ENCODE results near the gene SUPV3L1. TPM values are rescaled to one million over a fixed set of nuclear protein-coding genes. Genes with fewer than 3 reads are reported as not detected.

SUPV3L1 gene
- total RNA-seq, 1 experiment from 2014 or later, result 55.3 TPM

GRCh38 chr10:69202332-69202731, 22.3 kb downstream of the SUPV3L1 start:
- DNase-seq (ENCODE audit: low spot score), result no peak
- TF ChIP-seq EZH2 (IDR thresholded peaks at IDR 0.05; ENCODE audit: borderline replicate concordance, low read depth, low read length, poor library complexity, severe bottlenecking), result no peak
- TF ChIP-seq CTCF (conservative IDR thresholded peaks at IDR 0.05; ENCODE audit: low read depth, low read length), result no peak
- no peaks in the 10 kb centered on the region for H3K27me3 ChIP-seq (replicated peaks; ENCODE audit: insufficient read depth, low read depth, low read length, poor library complexity)
- intact Hi-C loops (cut with micrococcal nuclease; ENCODE audit: unreplicated experiment), result no loop called here
- ChIA-PET POLR2A (ENCODE audit: low non-redundant PET) (no interaction called here), CTCF (no interaction called here)
- no peaks in the 10 kb centered on the region for H3K4me1 ChIP-seq (ENCODE audit: insufficient read depth, low read length, poor library complexity, severe bottlenecking)
- H3K9me3 ChIP-seq (ENCODE audit: low read depth, low read length, poor library complexity, severe bottlenecking), result no peaks in the 10 kb centered on the region
- H3K36me3 ChIP-seq (ENCODE audit: insufficient read depth, low read length, poor library complexity, severe bottlenecking), result peaks cover 28% of the 10 kb centered on the region
- H3K4me3 ChIP-seq (ENCODE audit: low read depth, low read length, poor library complexity, severe bottlenecking), result no peak overlapping the region
- no TSS peak for BruUV-seq (replicated peaks)
- no peak overlapping the region for H3K27ac ChIP-seq (ENCODE audit: low read depth, low read length, poor library complexity, severe bottlenecking)

GRCh38 chr10:69208761-69209160, 28.7 kb downstream of the SUPV3L1 start:
- H3K27me3 ChIP-seq (replicated peaks; ENCODE audit: insufficient read depth, low read depth, low read length, poor library complexity), result no peaks in the 10 kb centered on the region
- CTCF ChIA-PET, result no interaction called here
- no TSS peak for BruUV-seq (replicated peaks)
- H3K9me3 ChIP-seq (ENCODE audit: low read depth, low read length, poor library complexity, severe bottlenecking), result no peaks in the 10 kb centered on the region
- POLR2A ChIA-PET (ENCODE audit: low non-redundant PET), result no interaction called here
- DNase-seq (ENCODE audit: low spot score), result no peak
- no peak overlapping the region for H3K4me3 ChIP-seq (ENCODE audit: low read depth, low read length, poor library complexity, severe bottlenecking)
- peaks cover 3% of the 10 kb centered on the region for H3K4me1 ChIP-seq (ENCODE audit: insufficient read depth, low read length, poor library complexity, severe bottlenecking)
- no peak for TF ChIP-seq CTCF (conservative IDR thresholded peaks at IDR 0.05; ENCODE audit: low read depth, low read length)
- no peak for TF ChIP-seq EZH2 (IDR thresholded peaks at IDR 0.05; ENCODE audit: borderline replicate concordance, low read depth, low read length, poor library complexity, severe bottlenecking)
- intact Hi-C loops (cut with micrococcal nuclease; ENCODE audit: unreplicated experiment), result no loop called here
- no peak overlapping the region for H3K27ac ChIP-seq (ENCODE audit: low read depth, low read length, poor library complexity, severe bottlenecking)
- peaks cover 34% of the 10 kb centered on the region for H3K36me3 ChIP-seq (ENCODE audit: insufficient read depth, low read length, poor library complexity, severe bottlenecking)

GRCh38 chr10:69209787-69210484, 29.9 kb downstream of the SUPV3L1 start:
- no peak overlapping the region for H3K27ac ChIP-seq (ENCODE audit: low read depth, low read length, poor library complexity, severe bottlenecking)
- H3K4me3 ChIP-seq (ENCODE audit: low read depth, low read length, poor library complexity, severe bottlenecking), result no peak overlapping the region
- intact Hi-C loops (cut with micrococcal nuclease; ENCODE audit: unreplicated experiment), result no loop called here
- ChIA-PET CTCF (no interaction called here), POLR2A (ENCODE audit: low non-redundant PET) (no interaction called here)
- peaks cover 7% of the 10 kb centered on the region for H3K4me1 ChIP-seq (ENCODE audit: insufficient read depth, low read length, poor library complexity, severe bottlenecking)
- no peaks in the 10 kb centered on the region for H3K27me3 ChIP-seq (replicated peaks; ENCODE audit: insufficient read depth, low read depth, low read length, poor library complexity)
- no peaks in the 10 kb centered on the region for H3K9me3 ChIP-seq (ENCODE audit: low read depth, low read length, poor library complexity, severe bottlenecking)
- H3K36me3 ChIP-seq (ENCODE audit: insufficient read depth, low read length, poor library complexity, severe bottlenecking), result peaks cover 29% of the 10 kb centered on the region
- TF ChIP-seq EZH2 (IDR thresholded peaks at IDR 0.05; ENCODE audit: borderline replicate concordance, low read depth, low read length, poor library complexity, severe bottlenecking) (no peak), CTCF (conservative IDR thresholded peaks at IDR 0.05; ENCODE audit: low read depth, low read length) (no peak)
- no TSS peak for BruUV-seq (replicated peaks)
- DNase-seq (ENCODE audit: low spot score), result no peak
